Measurements from ENCODE around the gene TPD52L2.

DNA sequence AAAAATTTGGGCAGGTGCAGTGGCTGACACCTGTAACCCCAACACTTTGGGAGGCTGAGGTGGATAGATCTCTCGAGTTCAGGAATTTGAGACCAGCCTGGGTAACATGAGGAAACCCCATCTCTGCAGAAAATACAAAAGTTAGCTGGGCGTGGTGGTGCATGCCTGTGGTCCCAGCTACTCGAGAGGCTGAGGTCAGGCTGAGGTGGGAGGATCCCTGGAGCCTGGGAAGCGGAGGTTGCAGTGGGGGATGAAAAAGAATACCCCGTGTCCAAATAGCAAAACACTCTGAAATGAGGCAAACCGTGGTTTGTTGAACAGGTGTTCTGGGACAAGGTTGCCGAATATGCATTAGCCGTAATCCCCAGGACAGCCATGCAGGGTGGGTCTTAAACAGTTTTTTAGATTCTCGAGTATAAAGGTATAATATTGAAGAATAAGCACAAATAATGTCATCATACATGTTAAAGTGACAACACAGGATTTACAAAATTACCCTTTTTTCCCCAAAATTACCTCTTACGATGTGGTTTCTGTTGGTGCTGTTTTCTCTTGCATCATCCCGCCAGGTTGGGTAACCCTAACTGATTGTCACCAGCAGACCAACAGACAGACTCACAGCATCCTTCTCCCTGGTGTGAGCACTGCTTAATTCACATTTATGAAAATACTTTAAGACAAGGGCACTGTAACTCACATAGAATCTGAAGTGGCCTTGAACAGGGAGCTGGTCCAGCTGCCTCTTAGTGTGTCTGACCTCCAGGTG, 38.9 kb downstream of the TPD52L2 start:
- TF ChIP-seq, protein P1, sequence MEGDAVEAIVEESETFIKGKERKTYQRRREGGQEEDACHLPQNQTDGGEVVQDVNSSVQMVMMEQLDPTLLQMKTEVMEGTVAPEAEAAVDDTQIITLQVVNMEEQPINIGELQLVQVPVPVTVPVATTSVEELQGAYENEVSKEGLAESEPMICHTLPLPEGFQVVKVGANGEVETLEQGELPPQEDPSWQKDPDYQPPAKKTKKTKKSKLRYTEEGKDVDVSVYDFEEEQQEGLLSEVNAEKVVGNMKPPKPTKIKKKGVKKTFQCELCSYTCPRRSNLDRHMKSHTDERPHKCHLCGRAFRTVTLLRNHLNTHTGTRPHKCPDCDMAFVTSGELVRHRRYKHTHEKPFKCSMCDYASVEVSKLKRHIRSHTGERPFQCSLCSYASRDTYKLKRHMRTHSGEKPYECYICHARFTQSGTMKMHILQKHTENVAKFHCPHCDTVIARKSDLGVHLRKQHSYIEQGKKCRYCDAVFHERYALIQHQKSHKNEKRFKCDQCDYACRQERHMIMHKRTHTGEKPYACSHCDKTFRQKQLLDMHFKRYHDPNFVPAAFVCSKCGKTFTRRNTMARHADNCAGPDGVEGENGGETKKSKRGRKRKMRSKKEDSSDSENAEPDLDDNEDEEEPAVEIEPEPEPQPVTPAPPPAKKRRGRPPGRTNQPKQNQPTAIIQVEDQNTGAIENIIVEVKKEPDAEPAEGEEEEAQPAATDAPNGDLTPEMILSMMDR (conservative IDR thresholded peaks at IDR 0.05; ENCODE audit: low read length): no peak
- no peak for TF ChIP-seq EZH2phosphoT487 (IDR thresholded peaks at IDR 0.05; ENCODE audit: borderline replicate concordance)

Measured in Loucy (cell line).